Activated CD8-positive, alpha-beta memory T cell treated with anti-CD3 and anti-CD28 coated beads, Interleukin-2, amount 10 ng/mL, durations not matched to agents 7 days and 5 days (primary cell): ENCODE data around the gene LPP. TPM values are rescaled to one million over a fixed set of nuclear protein-coding genes. Genes with fewer than 3 reads are reported as not detected.

Source experiments
- ATAC-seq: fragments of 150-1000 bp; cut with Tn5 transposase; one replicate; pipeline ENCODE4 v1.10.0; 2021; ENCODE audit warnings: moderate library complexity
- CTCF ChIA-PET: fragments of 350-600 bp; sonication (Branson Sonifier 250); formaldehyde crosslinking; loops from one replicate; lab custom pipeline; 2021; ENCODE audit warnings: antibody characterized with exemption; lab: Charles Lee
- DNase-seq: peaks from one replicate; pipeline ENCODE4 v3.0.0-alpha.2; 2020
- H3K27ac Mint-ChIP-seq: one replicate; pipeline ENCODE4 v1.8.0; 2021; ENCODE audit warnings: mild to moderate bottlenecking, mixed read lengths
- H3K27me3 Mint-ChIP-seq: one replicate; pipeline ENCODE4 v1.8.0; 2021; ENCODE audit warnings: mixed read lengths
- H3K36me3 Mint-ChIP-seq: one replicate; pipeline ENCODE4 v1.8.0; 2021; ENCODE audit warnings: mild to moderate bottlenecking, mixed read lengths
- H3K4me1 Mint-ChIP-seq: one replicate; pipeline ENCODE4 v1.8.0; 2021; ENCODE audit warnings: mixed read lengths
- H3K4me3 Mint-ChIP-seq: one replicate; pipeline ENCODE4 v1.8.0; 2021; ENCODE audit warnings: mild to moderate bottlenecking, moderate library complexity, mixed read lengths
- H3K9me3 Mint-ChIP-seq: one replicate; pipeline ENCODE4 v1.8.0; 2022; ENCODE audit warnings: low read depth, mixed read lengths
- total RNA-seq, 2 experiments: library from RNA; stranded (reverse); gene quantifications; one replicate each; pipeline ENCODE4 v1.2.3, GENCODE V29; 2021

The LPP gene
- total RNA-seq, 2 experiments from 2014 or later: 23.6 to 57.1 TPM

DNA sequence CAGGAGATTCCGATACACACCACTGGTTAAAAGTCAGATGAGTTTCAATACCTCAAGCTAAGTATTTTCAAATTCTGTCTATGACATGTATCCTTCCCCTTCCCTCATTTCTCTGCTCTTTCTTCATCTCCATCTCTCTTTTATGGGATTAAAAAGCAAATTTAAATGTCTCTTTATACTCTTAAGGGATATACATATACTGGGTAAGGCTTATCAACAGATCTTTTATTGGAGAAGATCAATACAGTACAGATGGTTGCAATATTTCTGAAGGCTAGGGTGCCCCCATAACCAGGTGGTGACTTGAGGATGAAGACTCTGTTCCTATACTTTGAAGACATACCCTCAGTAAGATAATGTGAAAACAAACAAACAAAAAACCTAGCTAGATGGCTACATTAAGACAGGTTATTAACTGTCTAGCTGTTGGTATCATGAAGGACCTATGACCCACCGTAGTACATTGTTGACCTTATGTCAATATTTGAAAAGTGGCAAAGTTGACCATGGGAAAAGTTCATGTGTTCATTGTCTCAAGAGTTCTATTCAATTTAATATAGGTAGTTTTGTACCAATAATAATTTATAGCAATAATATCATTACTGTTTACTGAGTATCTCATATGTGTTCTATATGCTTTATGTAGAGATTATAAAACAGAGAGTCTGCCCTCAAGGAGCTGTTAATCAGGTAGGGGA lies 319.8 kb downstream of the LPP start:
- H3K9me3 Mint-ChIP-seq: peaks cover 2% of the 10 kb centered on the region
- H3K4me1 Mint-ChIP-seq: no peaks in the 10 kb centered on the region
- H3K27me3 Mint-ChIP-seq: no peaks in the 10 kb centered on the region
- no peak overlapping the region for H3K27ac Mint-ChIP-seq
- no peak for DNase-seq
- no peak for ATAC-seq
- H3K4me3 Mint-ChIP-seq: no peak overlapping the region
- H3K36me3 Mint-ChIP-seq: peaks cover 7% of the 10 kb centered on the region
- CTCF ChIA-PET: interaction anchor here (1.0 kb wide), 1 partner anchor 12 kb away, joined by 4 read pairs; no protein-coding TSS in a partner anchor

GRCh38 chr3:188476935-188477334 lies 323.0 kb downstream of the LPP start:
- Mint-ChIP-seq H3K27ac (no peak overlapping the region), H3K27me3 (no peaks in the 10 kb centered on the region), H3K9me3 (peaks cover 3% of the 10 kb centered on the region), H3K4me1 (no peaks in the 10 kb centered on the region), H3K4me3 (no peak overlapping the region), H3K36me3 (peaks cover 9% of the 10 kb centered on the region)
- no peak for DNase-seq
- no peak for ATAC-seq
- CTCF ChIA-PET: interaction anchor here (1.1 kb wide), 1 partner anchor 23 kb away, joined by 3 read pairs; no protein-coding TSS in a partner anchor

DNA sequence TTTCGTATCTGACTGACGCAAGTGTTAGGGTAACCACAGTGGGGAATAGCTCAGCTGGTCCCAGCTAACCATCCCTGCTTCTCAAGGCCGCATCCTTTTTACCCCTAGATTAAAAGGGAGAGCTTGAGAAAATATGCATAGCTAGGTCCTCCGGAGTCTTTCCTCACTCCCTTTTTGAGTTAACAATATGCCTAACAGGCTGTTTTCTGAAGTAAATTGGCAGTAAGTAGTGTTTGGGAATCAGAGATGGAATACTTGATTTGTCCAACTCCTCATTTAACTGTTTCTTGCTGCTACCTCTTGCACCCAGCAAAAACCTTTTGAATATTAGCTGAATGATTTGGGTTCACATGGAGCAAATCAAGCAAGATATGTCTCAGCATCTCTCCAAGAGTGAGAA lies 326.1 kb downstream of the LPP start:
- DNase-seq: no peak
- Mint-ChIP-seq H3K27ac (no peak overlapping the region), H3K4me1 (no peaks in the 10 kb centered on the region), H3K4me3 (no peak overlapping the region), H3K36me3 (peaks cover 27% of the 10 kb centered on the region), H3K9me3 (peaks cover 5% of the 10 kb centered on the region), H3K27me3 (no peaks in the 10 kb centered on the region)
- no peak for ATAC-seq
- CTCF ChIA-PET: no interaction called here

DNA sequence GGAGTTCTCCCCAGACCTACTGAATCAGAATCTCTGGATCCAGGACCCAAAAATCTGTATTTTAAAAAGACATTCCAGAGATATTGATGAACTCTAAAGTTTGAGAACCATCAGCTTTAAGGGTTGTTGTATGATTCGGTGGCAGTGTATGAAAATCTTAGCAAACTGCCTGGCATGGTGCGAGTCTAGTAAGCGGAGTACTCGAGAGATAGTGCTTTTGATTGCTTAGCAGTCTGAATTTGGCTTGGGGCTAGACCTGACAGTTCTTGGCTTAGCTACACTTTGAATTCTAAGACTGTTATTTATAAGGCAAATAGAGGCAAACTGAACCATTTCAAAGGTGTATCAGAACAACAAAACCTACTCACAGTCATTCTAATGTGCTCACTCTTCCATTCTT lies 329.0 kb downstream of the LPP start:
- ATAC-seq (no peak), DNase-seq (no peak)
- CTCF ChIA-PET: interaction anchor here (0.9 kb wide), 1 partner anchor 8 kb away, joined by 3 read pairs; no protein-coding TSS in a partner anchor
- Mint-ChIP-seq H3K9me3 (peaks cover 5% of the 10 kb centered on the region), H3K27ac (no peak overlapping the region), H3K4me1 (no peaks in the 10 kb centered on the region), H3K4me3 (no peak overlapping the region), H3K27me3 (no peaks in the 10 kb centered on the region), H3K36me3 (peaks cover 30% of the 10 kb centered on the region)

GRCh38 chr3:188486126-188486525 lies 332.2 kb downstream of the LPP start:
- ATAC-seq (no peak), DNase-seq (no peak)
- CTCF ChIA-PET: interaction anchor here (0.8 kb wide), 1 partner anchor 633 kb away, joined by 3 read pairs; no protein-coding TSS in a partner anchor
- peaks cover 40% of the 10 kb centered on the region for H3K36me3 Mint-ChIP-seq
- H3K9me3 Mint-ChIP-seq: peaks cover 5% of the 10 kb centered on the region
- H3K27ac Mint-ChIP-seq: no peak overlapping the region
- H3K27me3 Mint-ChIP-seq: no peaks in the 10 kb centered on the region
- H3K4me1 Mint-ChIP-seq: no peaks in the 10 kb centered on the region
- H3K4me3 Mint-ChIP-seq: no peak overlapping the region

DNA sequence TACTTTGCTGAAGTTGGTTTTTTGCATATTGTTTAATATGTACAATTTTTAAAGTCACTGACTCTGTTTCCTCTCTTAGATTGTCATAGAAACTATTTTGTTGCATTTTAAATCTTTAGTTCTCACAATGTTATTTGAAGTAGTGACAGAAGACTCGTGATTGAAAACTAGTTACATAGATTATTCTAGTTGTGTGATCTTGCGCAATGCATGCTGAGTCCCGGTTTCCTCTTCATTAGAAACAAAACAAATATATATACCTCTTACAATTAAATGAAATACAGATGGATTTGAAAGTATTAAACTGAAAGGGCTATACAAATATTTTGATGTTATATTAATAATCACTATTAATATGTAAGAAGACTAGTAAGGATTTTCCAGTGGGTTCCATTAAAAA lies 333.0 kb downstream of the LPP start:
- Mint-ChIP-seq H3K4me3 (no peak overlapping the region), H3K9me3 (peaks cover 1% of the 10 kb centered on the region), H3K4me1 (no peaks in the 10 kb centered on the region), H3K27me3 (no peaks in the 10 kb centered on the region), H3K27ac (no peak overlapping the region), H3K36me3 (peaks cover 38% of the 10 kb centered on the region)
- CTCF ChIA-PET: no interaction called here
- ATAC-seq: no peak
- no peak for DNase-seq

DNA sequence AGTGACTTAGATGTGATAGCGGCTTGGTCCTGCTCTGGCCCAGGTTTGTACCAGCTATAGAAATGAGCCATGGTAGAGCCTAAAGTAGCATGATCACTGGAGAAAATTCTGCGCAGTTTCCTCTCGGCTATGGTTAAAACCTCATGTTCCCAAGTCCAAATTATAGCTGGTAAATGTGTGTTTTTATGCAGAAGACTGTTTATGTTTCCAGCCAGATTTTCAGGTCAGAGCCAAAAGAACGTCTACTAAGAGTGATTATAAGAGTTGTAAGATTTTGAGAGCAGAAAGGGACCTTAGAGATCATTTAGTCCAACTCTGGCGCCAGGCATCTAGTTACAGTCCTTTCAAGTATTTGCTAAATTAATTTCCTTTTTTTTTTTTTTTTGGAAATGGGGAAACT lies 333.7 kb downstream of the LPP start:
- CTCF ChIA-PET: no interaction called here
- Mint-ChIP-seq H3K27ac (no peak overlapping the region), H3K4me3 (no peak overlapping the region), H3K4me1 (no peaks in the 10 kb centered on the region), H3K36me3 (peaks cover 37% of the 10 kb centered on the region), H3K9me3 (no peaks in the 10 kb centered on the region), H3K27me3 (no peaks in the 10 kb centered on the region)
- ATAC-seq (no peak), DNase-seq (no peak)

- H3K4me3 Mint-ChIP-seq: no peak overlapping the region
- ATAC-seq: no peak
These were observed 334.8 kb downstream of the LPP start for GRCh38 chr3:188488801-188489200.

GRCh38 chr3:188489639-188490405 lies 335.9 kb downstream of the LPP start:
- no peaks in the 10 kb centered on the region for H3K4me1 Mint-ChIP-seq
- H3K27ac Mint-ChIP-seq: no peak overlapping the region
- no peaks in the 10 kb centered on the region for H3K27me3 Mint-ChIP-seq
- DNase-seq (no peak), ATAC-seq (no peak)
- CTCF ChIA-PET: no interaction called here
- H3K4me3 Mint-ChIP-seq: no peak overlapping the region
- peaks cover 24% of the 10 kb centered on the region for H3K36me3 Mint-ChIP-seq
- H3K9me3 Mint-ChIP-seq: no peaks in the 10 kb centered on the region

More at GRCh38 chr3:188488801-188489200, 334.8 kb downstream of the LPP start:
- no peak overlapping the region for H3K27ac Mint-ChIP-seq
- CTCF ChIA-PET: no interaction called here
- H3K4me1 Mint-ChIP-seq: no peaks in the 10 kb centered on the region
- DNase-seq: no peak
- peaks cover 33% of the 10 kb centered on the region for H3K36me3 Mint-ChIP-seq
- no peaks in the 10 kb centered on the region for H3K9me3 Mint-ChIP-seq
- H3K27me3 Mint-ChIP-seq: no peaks in the 10 kb centered on the region

- Mint-ChIP-seq H3K27ac (no peak overlapping the region), H3K9me3 (no peaks in the 10 kb centered on the region), H3K4me3 (no peak overlapping the region), H3K4me1 (no peaks in the 10 kb centered on the region), H3K27me3 (no peaks in the 10 kb centered on the region), H3K36me3 (peaks cover 19% of the 10 kb centered on the region)
- no peak for DNase-seq
- no peak for ATAC-seq
- CTCF ChIA-PET: no interaction called here
These were observed 336.5 kb downstream of the LPP start for GRCh38 chr3:188490416-188490815.

DNA sequence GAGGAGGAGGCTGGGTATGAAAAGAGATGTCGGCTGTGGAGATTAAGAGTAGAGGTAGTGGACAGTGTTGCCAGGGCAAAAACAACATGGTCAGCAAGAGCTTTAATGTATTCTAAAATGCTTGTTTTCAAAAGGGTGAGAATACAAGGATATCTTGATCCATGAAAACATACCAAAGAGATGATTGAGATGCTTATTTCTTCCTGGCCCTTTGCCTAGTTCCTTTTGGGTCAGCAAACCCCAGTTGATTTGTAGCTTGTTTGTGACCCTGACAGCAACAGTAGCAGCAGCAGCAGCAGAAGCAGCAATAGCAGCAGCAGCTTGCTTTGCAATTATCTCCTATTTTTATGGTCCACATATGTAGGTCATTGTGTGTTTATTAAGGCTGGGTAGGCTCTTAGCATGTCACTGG lies 337.3 kb downstream of the LPP start:
- Mint-ChIP-seq H3K27ac (no peak overlapping the region), H3K27me3 (no peaks in the 10 kb centered on the region), H3K4me1 (no peaks in the 10 kb centered on the region), H3K36me3 (peaks cover 17% of the 10 kb centered on the region), H3K9me3 (no peaks in the 10 kb centered on the region), H3K4me3 (no peak overlapping the region)
- no peak for DNase-seq
- CTCF ChIA-PET: no interaction called here
- no peak for ATAC-seq

- H3K27me3 Mint-ChIP-seq: no peaks in the 10 kb centered on the region
- H3K27ac Mint-ChIP-seq: no peak overlapping the region
- H3K4me3 Mint-ChIP-seq: no peak overlapping the region
- H3K36me3 Mint-ChIP-seq: peaks cover 8% of the 10 kb centered on the region
- H3K9me3 Mint-ChIP-seq: no peaks in the 10 kb centered on the region
- ATAC-seq (no peak), DNase-seq (no peak)
- CTCF ChIA-PET: no interaction called here
- H3K4me1 Mint-ChIP-seq: peaks cover 7% of the 10 kb centered on the region
These were observed 342.4 kb downstream of the LPP start for GRCh38 chr3:188496390-188496789.

GRCh38 chr3:188497021-188497420 lies 343.1 kb downstream of the LPP start:
- CTCF ChIA-PET: no interaction called here
- Mint-ChIP-seq H3K9me3 (peaks cover under 1% of the 10 kb centered on the region), H3K4me1 (peaks cover 7% of the 10 kb centered on the region), H3K36me3 (peaks cover 9% of the 10 kb centered on the region), H3K27ac (no peak overlapping the region), H3K27me3 (no peaks in the 10 kb centered on the region), H3K4me3 (no peak overlapping the region)
- no peak for DNase-seq
- ATAC-seq: no peak

DNA sequence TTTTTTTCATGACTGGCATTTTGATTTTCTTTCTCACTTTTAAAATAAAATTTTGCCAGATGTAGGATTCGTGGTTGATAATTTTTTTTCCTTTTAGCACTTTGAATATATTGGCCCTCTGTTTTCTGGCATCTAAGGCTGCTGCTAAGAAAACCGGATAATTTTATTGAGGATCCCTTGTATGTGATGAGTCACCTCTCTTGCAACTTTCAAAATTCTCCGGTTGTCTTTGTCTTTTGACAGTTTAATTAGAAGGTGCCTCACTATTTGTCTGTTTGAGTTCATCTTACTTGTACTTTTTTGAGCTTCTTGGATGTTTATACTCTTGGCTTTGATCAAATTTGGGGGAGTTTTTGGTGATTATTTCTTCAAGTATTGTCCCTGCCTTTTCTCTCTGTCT lies 349.7 kb downstream of the LPP start:
- no peak for ATAC-seq
- CTCF ChIA-PET: no interaction called here
- no peaks in the 10 kb centered on the region for H3K27me3 Mint-ChIP-seq
- H3K4me3 Mint-ChIP-seq: no peak overlapping the region
- H3K9me3 Mint-ChIP-seq: peaks cover 18% of the 10 kb centered on the region
- no peak overlapping the region for H3K27ac Mint-ChIP-seq
- DNase-seq: no peak
- peaks cover 32% of the 10 kb centered on the region for H3K36me3 Mint-ChIP-seq
- H3K4me1 Mint-ChIP-seq: peaks cover 6% of the 10 kb centered on the region
